C4-2B (cell line): ENCODE results near the gene ITPKA.

Experiments
- CTCF ChIP-seq: fragments of 450-650 bp; conservative IDR thresholded peaks from 2 replicates; pipeline ENCODE4 v1.5.1; 2017; ENCODE audit warnings: mild to moderate bottlenecking
- ZFX ChIP-seq: fragments of 450-650 bp; IDR thresholded peaks from 2 replicates; pipeline ENCODE4 v1.6.1; 2017

- TF ChIP-seq CTCF (no peak), ZFX (no peak)
These were observed 10.0 kb downstream of the ITPKA start for GRCh38 chr15:41503669-41504010.
